HG02981 (cell line): Measurements from ENCODE around the gene NADK.

Experiments used
- ATAC-seq: cut with Tn5 transposase; IDR thresholded peaks from one replicate; pipeline ENCODE4 v1.9.1; 2021; ENCODE audit warnings: mild to moderate bottlenecking, moderate library complexity; ENCODE audit not compliant: unreplicated experiment

NADK gene

DNA sequence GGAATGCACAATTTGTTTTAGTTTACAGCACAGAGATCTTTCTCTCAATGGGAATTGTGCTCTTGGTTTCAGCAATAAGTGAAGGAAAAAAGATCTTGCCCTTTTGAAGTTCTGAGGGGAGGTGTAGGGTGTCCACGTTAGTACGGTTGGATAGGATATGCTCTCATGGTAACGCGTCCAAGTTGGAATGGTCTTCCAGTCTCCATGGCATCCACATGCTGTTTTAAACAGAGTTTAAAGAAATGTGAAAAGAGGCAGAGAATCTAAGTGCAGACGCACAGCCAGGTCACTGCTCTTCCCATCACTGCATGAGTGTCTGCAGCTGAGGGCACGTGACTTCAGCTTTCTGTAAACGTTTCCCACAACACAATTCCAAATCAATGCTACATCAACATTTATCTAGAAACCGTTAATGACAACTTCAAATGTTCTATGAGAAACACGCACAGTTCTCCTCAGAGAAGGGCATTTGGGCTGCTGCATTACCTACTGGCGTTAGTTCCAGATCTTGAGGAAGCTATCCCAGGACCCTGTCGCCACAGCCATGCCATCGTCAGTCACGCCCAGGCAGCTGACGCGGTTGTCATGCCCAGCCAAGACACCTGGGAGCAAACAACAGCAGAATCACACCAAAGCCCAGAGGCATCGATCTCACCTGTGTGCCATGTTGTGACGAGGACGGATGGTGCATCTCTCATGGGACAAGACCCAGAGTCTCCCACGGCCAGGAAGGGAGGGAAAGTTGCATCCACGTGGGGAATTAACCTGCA is 8.8 kb upstream of the NADK start:
- ATAC-seq = no peak

DNA sequence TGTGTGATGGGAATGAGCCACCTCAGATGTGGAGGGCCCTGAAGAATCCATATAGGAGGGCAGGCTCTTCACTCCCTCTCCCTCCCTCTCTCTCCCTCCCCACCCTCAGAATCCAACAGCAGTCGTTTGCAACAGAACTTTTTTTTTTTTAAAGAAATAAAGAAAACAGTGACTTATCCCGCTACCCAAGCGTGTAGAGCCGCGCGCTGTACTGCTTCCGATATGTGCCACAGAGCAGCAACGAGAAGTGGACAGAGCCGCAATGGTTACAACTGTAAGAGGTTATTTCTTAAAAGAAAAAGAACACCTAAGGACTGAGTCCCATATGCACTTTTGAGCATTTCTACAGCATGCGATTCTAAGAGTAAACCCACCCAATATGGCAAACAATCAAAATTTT is 7.4 kb upstream of the NADK start:
- no peak for ATAC-seq

GRCh38 chr1:1784933-1785332 is 6.7 kb upstream of the NADK start:
- no peak for ATAC-seq

DNA sequence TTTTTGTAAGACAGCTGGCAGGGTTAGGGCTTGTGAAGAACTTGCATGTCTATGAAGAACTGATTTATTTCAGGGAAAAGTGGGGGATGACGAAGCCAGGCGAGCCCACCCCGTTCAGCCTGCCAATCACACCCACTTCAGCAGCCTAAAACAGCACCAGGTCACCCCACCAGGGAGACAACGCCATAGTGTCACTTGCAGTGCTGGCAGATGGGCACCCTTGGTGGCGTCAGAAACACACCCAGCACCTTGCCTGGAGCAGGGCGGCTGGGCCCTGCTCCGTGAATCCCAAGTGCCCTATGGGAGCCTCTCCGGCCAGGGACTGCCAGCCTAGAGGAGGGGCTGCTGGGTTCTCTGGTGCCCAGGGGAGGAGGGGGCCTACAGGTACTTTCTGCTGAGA is 5.0 kb upstream of the NADK start:
- no peak for ATAC-seq

- ATAC-seq = no peak
These were observed 4.3 kb upstream of the NADK start for GRCh38 chr1:1782399-1783221.

- ATAC-seq = no peak
These were observed 3.2 kb upstream of the NADK start for GRCh38 chr1:1781526-1781903.

- no peak for ATAC-seq
These were observed 2.6 kb upstream of the NADK start for GRCh38 chr1:1780598-1781525.

DNA sequence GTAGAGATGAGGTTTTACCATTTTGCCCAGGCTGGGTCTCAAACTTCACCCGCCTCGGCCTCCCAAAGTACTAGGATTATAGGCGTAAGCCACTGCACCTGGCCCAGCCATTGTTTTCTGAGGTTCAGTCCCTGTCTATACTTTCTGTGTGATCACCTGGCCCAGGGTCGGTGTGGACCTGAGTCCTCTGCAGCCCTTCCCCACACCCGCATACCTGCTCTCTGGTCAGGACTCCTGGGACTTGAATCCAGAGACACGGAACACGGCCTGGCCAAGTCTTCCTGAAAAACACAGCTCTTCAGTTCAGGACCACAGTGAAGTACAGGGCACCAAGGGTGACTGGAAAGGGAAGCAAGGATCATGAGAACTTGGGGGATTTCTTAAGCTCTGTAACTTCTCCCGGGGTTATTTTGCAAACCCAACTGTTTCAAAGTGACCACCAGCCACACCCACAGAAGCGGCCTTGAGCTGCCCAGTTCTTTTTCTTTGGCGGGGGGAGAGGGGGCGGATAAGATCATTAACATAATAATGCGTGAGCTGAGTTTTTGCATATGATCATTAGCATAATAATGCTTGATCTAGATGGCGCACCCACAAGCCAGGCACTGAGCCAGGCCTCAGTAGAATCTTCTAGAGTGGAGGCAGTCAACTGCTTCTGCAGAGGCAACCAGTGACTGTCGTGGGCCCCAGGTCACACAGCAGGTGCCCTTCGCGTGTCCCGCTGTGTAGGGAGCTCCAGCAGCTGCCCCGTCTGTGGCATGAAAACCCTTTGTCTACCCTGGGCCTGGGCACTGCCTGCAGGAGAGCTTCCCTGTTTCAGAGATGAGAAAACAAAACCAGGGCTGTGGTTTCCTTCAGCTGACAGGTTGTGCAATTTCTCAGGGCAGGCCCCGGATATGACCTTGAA is 1.7 kb upstream of the NADK start:
- peak; percentile 32 for ATAC-seq

DNA sequence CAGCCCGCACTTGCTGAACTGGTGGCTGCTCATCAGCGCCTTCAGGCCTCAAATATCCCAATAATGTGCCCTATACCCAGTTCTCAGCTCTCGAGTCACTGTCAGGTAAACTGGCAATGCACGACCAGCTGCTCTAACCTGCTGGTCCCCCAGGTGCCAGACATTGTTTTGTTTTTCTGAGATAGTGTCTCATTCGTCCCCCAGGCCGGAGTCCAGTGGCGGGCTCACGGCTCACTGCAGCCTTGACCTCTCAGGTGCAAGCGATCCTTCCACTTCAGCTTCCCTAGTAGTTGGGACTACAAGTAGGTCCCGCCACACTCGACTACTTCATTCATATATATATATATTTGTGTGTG is 1.0 kb upstream of the NADK start:
- ATAC-seq = no peak

GRCh38 chr1:1778663-1779319 is 521 bp upstream of the NADK start:
- peak; percentile 55 for ATAC-seq

- no peak for ATAC-seq
These were observed 729 bp downstream of the NADK start for GRCh38 chr1:1777583-1777899.

GRCh38 chr1:1776672-1777582 is 1.3 kb downstream of the NADK start:
- no peak for ATAC-seq

- no peak for ATAC-seq
These were observed 2.7 kb downstream of the NADK start for GRCh38 chr1:1775327-1776226.

GRCh38 chr1:1773874-1774273 is 4.4 kb downstream of the NADK start:
- no peak for ATAC-seq

- no peak for ATAC-seq
These were observed 7.2 kb downstream of the NADK start for GRCh38 chr1:1771096-1771495.

DNA sequence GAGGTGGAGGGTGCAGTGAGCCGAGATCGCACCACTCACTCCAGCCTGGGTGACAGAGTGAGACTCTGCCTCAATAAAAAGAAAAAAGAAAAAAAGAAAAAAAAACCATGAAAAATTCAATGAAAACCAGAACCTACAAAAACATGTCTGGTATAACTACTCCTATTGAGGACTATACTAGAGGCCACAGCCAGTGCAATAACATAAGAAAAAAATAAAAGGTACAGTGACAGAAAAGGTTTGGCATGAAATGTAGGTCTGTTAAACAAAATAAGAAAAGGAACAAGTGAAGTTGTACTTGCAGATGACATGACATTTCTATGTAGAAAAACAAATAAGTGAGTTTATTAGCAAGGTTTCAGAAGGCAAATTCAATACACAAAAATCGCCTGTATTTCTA is 8.2 kb downstream of the NADK start:
- no peak for ATAC-seq

DNA sequence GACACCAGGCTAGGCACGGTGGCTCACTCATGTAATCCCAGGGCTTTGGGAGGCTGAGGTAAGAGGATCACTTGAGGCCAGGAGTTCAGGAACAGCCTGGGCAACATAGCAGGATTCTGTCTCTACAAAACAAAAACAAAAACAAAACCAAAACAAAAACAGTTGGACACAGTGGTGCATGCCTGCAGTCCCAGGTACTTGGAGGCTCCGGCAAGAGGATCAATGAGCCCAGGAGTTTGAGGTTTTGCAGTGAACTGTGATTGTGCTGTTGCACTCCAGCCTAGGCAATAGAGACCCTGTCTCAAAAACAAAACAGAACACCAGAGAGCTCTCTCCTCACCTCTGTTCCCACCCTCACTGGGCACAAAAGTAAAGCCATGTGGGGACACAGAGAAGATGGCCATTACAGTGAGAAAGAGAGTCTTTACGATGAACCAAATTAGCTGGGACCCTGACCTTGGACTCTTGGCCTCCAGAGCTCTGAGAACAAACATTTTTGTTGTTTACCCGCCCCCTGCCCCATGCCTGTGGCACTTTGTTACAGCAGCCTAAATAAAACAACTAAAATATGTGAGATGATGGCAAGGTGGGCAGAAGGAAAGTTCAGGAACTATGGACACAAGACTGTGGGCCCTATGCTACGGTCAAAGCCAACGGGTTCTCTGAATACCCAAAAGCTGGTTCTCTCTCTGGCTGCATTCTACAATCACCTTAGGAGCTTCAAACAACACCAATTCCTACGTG is 9.8 kb downstream of the NADK start:
- no peak for ATAC-seq
